GM18520 (cell line): ENCODE data around the gene IKZF1.
A peak's percentile ranks its signal among the peaks of the same experiment; 100 is the strongest.

ENCODE experiments used
- ATAC-seq: cut with Tn5 transposase; IDR thresholded peaks from one replicate; pipeline ENCODE4 v1.9.1; 2021; ENCODE audit not compliant: unreplicated experiment

IKZF1 gene

GRCh38 chr7:50304129-50304910 is at the start of gene IKZF1:
Gene IKZF1, plus strand, starts transcription at chr7:50304716. Its CDS starts 14,346 bp downstream, at chr7:50319062.
- peak; percentile 21 for ATAC-seq

- ATAC-seq: no peak
These were observed 42.9 kb upstream of the IKZF1 start for GRCh38 chr7:50261593-50261992.

- peak; percentile 2 for ATAC-seq
These were observed 42.1 kb upstream of the IKZF1 start for GRCh38 chr7:50262446-50262845.

GRCh38 chr7:50262916-50263690 is 41.4 kb upstream of the IKZF1 start:
- ATAC-seq: peak; percentile 60

GRCh38 chr7:50264908-50265307 is 39.6 kb upstream of the IKZF1 start:
- no peak for ATAC-seq

GRCh38 chr7:50265968-50266634 is 38.4 kb upstream of the IKZF1 start:
- no peak for ATAC-seq

GRCh38 chr7:50266635-50267386 is 37.7 kb upstream of the IKZF1 start:
- peak; percentile 27 for ATAC-seq

GRCh38 chr7:50267525-50268041 is 36.9 kb upstream of the IKZF1 start:
- no peak for ATAC-seq

- ATAC-seq: peak; percentile 25
These were observed 36.3 kb upstream of the IKZF1 start for GRCh38 chr7:50268223-50268622.

GRCh38 chr7:50268990-50269389 is 35.5 kb upstream of the IKZF1 start:
- no peak for ATAC-seq

GRCh38 chr7:50270531-50271018 is 33.9 kb upstream of the IKZF1 start:
- ATAC-seq: peak; percentile 20

GRCh38 chr7:50272808-50273207 is 31.7 kb upstream of the IKZF1 start:
- peak; percentile 23 for ATAC-seq

- ATAC-seq: no peak
These were observed 31.2 kb upstream of the IKZF1 start for GRCh38 chr7:50273301-50273700.

GRCh38 chr7:50273870-50274269 is 30.6 kb upstream of the IKZF1 start:
- no peak for ATAC-seq

GRCh38 chr7:50274361-50274760 is 30.2 kb upstream of the IKZF1 start:
- ATAC-seq: no peak

GRCh38 chr7:50275430-50275829 is 29.1 kb upstream of the IKZF1 start:
- ATAC-seq: no peak

GRCh38 chr7:50276483-50276882 is 28.0 kb upstream of the IKZF1 start:
- no peak for ATAC-seq

GRCh38 chr7:50278120-50278519 is 26.4 kb upstream of the IKZF1 start:
- no peak for ATAC-seq

GRCh38 chr7:50281680-50282445 is 22.7 kb upstream of the IKZF1 start:
- ATAC-seq: peak; percentile 88
